ENCODE results near the gene ADCY9.

DNA sequence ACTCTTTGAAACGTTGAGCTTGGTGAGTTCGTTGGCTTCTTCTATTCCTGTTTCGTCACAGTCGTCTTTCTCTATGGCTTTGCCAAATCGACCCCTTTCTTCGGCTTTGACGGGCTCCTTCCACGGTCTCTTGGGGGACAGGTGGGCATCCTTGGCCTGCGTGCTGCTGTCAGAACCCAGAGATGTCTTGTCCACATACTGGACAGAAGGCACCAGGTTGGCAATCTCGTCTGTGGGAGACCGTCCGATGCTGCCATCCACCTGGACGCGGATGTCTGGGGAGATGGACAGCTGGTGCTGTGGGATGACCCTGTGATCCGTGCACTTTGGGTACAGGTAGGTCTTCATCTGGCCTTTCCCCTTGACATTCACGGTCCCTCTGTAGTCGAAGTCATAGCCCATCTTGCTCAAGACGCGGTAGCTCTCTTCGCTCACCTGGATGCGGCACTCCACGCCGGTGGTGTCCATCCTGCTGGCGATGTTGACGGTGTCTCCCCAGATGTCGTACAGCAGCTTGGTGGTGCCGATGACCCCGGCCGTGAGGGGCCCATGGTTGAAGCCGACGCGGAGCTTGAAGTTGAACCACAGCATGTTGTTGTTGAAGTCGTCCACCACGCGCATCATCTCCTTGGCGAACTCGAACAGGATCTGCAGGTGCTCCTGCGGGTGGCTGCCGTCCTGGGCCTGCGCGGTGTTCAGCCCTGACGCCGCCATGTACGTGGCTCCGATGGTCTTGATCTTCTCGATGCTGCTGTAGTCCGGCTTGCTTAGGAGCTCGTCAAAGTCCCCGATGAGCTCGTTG, 150.3 kb downstream of the ADCY9 start:
- TF ChIP-seq, protein P1, sequence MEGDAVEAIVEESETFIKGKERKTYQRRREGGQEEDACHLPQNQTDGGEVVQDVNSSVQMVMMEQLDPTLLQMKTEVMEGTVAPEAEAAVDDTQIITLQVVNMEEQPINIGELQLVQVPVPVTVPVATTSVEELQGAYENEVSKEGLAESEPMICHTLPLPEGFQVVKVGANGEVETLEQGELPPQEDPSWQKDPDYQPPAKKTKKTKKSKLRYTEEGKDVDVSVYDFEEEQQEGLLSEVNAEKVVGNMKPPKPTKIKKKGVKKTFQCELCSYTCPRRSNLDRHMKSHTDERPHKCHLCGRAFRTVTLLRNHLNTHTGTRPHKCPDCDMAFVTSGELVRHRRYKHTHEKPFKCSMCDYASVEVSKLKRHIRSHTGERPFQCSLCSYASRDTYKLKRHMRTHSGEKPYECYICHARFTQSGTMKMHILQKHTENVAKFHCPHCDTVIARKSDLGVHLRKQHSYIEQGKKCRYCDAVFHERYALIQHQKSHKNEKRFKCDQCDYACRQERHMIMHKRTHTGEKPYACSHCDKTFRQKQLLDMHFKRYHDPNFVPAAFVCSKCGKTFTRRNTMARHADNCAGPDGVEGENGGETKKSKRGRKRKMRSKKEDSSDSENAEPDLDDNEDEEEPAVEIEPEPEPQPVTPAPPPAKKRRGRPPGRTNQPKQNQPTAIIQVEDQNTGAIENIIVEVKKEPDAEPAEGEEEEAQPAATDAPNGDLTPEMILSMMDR (IDR thresholded peaks at IDR 0.05): no peak
- TF ChIP-seq POLR2A (IDR thresholded peaks at IDR 0.05): no peak

Measured in tibial nerve (tissue), 3 donors.